Body of pancreas (tissue), 4 donors: Measurements from ENCODE around the gene ASIC3.

Experiments used
- POLR2A ChIP-seq, 3 donors: fragments of 450-650 bp; IDR thresholded peaks; one replicate each; pipeline ENCODE4 v1.6.1; 2016; ENCODE audit warnings: antibody characterized with exemption in 3 of 3, mild to moderate bottlenecking in 2 of 3
- TF ChIP-seq, protein P1 (sequence below), 7 experiments: fragments of 450-650 bp in 4 of 7; fragments of 200-600 bp in 3 of 7; sonication (generic) in 3 of 7; IDR thresholded peaks; one replicate each; pipeline ENCODE4 v1.5.1; 2016 to 2019; ENCODE audit warnings: antibody characterized with exemption in 7 of 7

DNA sequence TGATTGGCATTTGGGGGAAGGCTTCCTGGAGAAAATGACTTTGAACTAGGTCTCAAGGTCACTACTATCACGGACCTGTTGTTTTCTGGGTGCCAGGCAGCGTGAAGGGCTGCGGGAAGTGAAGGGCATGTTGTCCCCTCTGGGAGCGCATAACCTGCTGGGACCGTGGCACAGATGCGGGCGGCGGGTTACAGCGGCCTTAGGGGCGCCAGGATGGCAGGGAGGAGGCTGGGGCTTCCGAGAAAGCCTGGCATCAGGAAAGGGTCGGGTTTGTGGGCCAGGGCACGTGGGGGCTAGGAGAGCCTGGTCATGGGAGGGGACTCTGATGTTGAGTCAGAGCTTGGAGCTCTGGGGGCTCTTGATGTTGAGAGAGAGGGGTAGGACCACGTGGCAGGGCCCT is 17.2 kb downstream of the ASIC3 start:
- TF ChIP-seq, protein P1, sequence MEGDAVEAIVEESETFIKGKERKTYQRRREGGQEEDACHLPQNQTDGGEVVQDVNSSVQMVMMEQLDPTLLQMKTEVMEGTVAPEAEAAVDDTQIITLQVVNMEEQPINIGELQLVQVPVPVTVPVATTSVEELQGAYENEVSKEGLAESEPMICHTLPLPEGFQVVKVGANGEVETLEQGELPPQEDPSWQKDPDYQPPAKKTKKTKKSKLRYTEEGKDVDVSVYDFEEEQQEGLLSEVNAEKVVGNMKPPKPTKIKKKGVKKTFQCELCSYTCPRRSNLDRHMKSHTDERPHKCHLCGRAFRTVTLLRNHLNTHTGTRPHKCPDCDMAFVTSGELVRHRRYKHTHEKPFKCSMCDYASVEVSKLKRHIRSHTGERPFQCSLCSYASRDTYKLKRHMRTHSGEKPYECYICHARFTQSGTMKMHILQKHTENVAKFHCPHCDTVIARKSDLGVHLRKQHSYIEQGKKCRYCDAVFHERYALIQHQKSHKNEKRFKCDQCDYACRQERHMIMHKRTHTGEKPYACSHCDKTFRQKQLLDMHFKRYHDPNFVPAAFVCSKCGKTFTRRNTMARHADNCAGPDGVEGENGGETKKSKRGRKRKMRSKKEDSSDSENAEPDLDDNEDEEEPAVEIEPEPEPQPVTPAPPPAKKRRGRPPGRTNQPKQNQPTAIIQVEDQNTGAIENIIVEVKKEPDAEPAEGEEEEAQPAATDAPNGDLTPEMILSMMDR (IDR thresholded peaks at IDR 0.05), result no peak
- TF ChIP-seq POLR2A (IDR thresholded peaks at IDR 0.05), result no peak
